HG03159 (cell line): ENCODE data around the gene LRRC74B.

Experiments
- ATAC-seq: cut with Tn5 transposase; IDR thresholded peaks from one replicate; pipeline ENCODE4 v1.9.1; 2021; ENCODE audit warnings: mild to moderate bottlenecking, moderate library complexity; ENCODE audit not compliant: unreplicated experiment

The LRRC74B gene

DNA sequence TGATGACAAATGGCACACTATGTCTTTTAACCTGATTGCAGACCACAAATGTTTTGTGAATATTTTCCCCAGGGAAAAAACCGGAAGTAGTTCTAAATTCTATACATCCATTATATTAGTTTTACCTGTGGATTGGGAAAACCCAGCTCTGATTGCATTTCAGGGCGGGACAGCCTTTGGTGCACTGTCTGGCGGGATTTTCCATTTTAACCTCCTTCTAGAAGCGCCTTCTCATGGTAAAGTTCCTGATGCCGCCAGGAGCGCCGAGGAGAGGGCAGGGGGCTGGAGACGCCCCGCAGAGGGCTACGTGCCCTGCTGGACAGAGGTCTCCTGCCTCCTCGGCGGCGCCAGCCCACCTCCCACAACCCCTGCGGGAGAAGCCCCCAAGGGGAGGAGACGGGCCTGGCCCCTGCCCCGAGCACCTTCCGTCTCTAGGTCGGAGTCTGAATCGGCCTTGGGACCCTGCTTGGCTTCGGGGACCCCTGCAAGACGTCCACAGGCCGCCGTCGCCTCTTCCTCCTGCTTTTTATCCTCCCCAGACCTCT lies 32.0 kb upstream of the LRRC74B start:
- ATAC-seq = no peak

DNA sequence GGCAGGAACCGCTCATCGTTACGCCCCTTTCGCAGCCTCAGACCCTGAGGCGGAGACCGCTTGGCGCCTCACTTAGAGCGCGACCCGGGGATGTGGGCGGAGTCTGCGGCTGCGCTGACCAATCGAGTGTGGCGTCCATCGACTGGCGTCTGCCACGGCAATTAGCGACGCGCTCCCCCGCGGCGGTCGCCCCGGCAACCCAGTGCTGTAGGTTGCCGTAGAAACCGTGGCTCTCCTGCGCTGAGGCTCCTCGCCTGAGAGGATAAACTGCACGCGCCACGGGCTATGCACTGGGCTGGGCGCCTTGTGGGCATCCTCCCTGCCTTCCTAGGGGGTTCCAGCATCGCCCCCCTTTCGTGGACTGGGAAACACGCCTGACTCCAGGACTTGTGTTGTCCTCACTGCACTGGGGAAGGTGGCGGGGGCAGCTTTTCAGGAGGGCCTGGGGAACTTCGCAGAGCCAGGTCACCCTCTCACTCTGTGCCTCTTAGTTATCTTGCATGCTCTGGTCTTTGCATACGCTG lies 31.5 kb upstream of the LRRC74B start:
- ATAC-seq = peak; percentile 86

DNA sequence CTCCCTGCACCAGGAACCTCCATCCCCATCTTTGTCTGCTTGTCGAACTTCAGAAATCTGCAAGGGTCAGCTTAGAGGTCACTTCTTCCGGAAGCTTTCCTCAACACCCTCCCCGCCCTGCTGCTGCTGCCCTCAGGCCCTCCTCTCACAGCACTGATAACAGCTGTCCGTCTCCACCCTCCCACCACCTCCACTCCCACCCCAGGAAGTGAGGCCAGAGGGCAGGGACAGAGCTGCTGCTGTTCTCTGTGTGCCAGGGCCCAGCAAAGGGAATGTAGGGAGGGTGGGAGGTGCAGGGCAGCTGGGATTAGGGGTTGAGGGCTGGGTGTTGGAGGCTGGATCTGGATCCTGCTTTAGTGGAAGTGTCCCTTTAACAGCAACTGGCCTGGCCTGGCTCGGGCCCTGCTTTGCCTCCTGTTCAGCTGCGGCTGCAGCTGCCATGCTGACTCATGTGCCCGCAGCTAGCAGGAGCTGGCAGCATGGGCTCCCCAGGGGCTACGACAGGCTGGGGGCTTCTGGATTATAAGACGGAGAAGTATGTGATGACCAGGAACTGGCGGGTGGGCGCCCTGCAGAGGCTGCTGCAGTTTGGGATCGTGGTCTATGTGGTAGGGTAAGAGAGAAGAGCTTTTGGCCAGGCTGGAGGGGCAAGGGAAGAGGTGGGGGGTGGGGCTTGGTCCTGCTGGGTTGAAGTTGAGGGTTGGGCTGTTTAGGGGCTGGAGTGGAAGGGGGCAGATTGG lies 30.9 kb upstream of the LRRC74B start, which contains the start of gene P2RX6:
P2RX6 (plus strand) TSS at position 440 of the 740 bp plus-strand sequence; CDS start at position 450, 10 bp downstream.
- no peak for ATAC-seq

- ATAC-seq = no peak
Observed at GRCh38 chr22:21015466-21016006, 30.2 kb upstream of the LRRC74B start.

DNA sequence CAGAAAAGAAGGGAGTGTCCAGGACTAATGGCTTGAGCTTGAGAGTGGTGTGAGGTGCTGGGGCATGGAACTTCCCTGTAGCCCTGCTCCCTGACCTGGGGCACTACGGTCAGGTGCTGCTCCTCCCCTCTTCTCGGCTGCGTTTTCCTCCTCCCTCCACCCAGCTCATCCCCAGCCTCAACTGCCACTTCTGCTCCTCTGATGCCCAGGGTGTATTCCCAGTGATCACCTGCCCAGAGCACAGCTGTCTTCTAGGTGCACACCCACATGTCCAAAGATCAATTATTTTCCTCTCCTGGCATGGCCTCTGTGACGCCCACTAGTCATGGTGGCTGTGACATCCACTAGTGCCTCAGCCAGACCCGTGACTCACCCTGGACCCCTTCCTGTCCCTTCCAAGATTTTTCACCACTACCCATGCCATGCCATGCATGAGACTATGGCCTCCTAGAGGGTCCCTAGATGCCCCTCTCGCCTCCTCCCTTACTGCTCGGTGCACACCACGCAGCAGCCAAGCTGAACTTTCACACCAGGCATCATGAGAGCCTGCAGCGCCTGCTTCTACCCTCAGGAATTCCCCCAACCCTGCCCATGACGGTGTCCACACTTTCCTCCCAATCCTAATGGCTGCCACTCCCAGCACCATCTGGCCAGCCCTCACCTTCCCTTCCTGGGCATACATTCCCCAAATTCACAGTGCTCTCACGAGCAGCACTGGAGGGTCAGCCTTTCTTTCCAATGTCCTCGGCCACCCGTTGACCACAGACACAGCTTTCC lies 28.9 kb upstream of the LRRC74B start:
- no peak for ATAC-seq

DNA sequence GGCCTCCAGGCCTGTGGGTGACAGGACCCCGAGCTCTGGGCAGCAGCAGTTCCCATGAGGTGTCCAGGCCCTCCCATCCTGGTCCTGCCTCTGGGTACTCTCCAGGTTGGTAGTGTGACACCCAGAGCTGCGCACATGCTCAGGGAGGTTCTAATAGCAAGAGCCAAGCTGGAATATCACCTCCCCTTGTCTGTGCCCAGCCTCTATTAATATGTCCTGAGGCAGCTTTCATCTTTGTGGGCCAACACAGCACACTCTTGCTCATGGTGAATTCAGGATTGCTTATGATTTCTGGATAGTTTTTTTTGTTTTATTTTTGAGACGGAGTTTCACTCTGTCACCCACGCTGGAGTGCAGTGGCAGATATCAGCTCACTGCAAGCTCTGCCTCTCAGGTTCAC lies 27.4 kb upstream of the LRRC74B start:
- ATAC-seq = no peak

GRCh38 chr22:21020802-21021429 lies 24.8 kb upstream of the LRRC74B start:
- no peak for ATAC-seq

DNA sequence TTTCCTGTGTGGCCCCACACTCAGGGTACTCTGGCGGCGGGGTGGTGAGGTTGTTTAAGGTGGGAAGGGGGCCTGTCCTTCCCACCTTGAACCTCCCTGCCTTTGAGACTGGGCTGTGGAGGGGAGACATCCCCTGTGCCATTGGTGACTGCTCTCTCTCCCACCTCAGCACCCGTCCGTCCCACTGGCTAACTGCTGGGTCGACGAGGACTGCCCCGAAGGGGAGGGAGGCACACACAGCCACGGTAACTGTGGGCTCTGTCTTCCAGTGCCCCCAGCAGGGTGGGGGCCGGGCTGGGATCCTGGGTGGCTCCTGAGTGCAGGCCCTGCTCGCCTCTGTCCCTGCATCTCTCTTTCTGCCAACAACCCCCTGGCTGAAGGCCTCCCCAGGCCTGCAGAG lies 23.2 kb upstream of the LRRC74B start:
- no peak for ATAC-seq

DNA sequence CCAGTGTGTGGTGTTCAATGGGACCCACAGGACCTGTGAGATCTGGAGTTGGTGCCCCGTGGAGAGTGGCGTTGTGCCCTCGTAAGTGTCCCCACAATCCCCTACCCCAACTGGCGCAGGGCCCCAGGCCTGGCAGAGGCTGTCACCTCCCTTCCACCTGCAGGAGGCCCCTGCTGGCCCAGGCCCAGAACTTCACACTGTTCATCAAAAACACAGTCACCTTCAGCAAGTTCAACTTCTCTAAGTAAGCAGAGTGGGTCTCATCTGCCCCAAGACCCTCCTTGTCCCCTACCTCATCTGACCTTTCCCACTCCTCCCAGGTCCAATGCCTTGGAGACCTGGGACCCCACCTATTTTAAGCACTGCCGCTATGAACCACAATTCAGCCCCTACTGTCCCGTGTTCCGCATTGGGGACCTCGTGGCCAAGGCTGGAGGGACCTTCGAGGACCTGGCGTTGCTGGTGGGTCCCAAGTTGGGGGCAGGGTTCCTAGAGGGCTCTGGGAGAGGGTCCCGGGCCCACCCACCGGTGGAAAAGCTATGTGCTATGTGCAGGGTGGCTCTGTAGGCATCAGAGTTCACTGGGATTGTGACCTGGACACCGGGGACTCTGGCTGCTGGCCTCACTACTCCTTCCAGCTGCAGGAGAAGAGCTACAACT lies 22.7 kb upstream of the LRRC74B start:
- no peak for ATAC-seq

DNA sequence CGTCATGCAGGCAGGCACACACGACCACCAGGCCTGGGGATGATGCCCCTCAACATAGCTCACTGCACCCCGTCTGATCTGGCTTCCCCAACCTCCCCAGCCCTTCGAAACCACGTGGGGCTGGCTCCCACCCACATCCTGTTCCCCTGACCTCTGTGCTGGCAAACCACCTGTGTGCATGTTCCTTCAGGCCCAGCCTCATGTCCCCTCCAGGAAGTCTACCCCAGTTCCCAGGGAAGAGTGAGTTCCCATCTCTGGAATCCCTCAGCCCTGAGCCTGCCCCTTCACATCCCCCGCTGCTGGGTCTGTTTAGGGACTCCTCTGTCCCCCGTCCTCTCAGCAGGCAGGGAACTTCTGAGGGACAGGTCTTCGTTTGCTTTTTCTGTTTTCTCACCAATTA lies 20.5 kb upstream of the LRRC74B start:
- no peak for ATAC-seq

DNA sequence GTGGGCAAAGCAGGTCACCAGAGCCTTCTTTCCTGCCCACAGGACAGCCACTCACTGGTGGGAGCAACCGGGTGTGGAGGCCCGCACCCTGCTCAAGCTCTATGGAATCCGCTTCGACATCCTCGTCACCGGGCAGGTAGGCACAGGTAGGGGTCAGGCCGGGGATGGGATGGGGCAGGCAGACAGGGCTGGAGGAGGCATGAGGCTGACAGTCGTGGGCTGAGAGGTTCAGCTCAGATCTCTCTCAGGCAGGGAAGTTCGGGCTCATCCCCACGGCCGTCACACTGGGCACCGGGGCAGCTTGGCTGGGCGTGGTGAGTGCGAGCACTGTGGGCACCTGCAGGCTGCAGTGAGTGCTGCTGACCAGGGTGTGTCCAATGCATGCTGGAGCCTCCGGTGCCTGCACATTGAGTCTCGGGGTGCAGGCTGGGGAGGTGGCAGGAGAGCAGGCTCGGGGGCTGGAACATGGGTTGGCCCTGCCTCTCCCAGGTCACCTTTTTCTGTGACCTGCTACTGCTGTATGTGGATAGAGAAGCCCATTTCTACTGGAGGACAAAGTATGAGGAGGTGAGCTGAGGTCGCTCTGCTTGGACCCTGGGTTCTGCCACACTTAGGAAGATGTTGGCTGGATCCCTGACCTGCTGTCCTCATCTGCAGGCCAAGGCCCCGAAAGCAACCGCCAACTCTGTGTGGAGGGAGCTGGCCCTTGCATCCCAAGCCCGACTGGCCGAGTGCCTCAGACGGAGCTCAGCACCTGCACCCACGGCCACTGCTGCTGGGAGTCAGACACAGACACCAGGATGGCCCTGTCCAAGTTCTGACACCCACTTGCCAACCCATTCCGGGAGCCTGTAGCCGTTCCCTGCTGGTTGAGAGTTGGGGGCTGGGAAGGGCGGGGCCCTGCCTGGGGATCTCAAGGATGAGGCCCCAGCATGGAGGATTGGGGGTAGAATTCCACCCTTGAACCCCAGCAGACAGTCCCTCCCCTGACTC lies 19.7 kb upstream of the LRRC74B start:
- no peak for ATAC-seq

DNA sequence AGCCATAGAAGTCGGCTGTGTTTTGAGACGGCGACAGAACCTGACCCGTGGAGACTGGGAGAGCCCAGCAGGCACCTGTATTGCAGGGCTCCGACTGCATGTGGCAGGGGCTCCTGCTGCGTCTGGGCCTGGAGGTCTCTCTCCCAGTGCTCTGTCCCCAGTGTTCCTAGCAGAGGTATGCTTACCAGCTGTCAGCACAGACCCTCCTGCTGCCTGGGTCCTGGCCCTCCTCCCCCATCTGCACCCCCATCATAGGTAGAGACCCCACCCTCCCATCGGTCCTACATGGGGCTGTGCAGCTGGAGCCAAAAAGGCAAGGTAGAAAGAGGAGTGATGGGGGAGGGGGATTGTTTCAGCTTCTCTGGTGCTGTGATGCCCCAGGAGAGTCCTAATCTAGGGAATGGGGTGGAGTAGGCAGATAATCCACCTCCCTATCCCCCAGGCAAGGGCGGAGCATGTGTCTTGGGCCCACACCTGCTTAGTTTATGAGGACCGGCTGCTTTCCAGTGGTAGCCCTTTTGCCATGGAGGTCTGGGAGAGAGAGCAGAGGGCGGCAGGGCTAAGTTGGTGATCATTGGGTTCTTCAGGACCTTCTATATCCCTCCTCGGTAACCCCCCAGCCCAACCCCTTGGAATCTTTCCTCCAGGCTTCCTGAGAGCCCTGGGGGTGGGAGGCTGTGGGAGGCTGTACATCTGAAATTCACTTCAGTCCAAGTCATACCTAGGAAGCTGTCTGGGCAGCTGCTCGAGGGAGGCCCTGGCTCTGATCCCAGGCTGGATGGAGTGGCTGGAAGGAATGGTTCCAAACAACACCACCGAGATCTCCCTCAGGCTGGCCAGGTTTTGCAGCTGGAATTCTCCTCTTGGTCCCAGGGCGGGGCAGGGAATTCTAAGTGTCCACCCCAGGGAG lies 18.7 kb upstream of the LRRC74B start:
- ATAC-seq = no peak

- no peak for ATAC-seq
Observed at GRCh38 chr22:21028277-21029251, 17.2 kb upstream of the LRRC74B start.

DNA sequence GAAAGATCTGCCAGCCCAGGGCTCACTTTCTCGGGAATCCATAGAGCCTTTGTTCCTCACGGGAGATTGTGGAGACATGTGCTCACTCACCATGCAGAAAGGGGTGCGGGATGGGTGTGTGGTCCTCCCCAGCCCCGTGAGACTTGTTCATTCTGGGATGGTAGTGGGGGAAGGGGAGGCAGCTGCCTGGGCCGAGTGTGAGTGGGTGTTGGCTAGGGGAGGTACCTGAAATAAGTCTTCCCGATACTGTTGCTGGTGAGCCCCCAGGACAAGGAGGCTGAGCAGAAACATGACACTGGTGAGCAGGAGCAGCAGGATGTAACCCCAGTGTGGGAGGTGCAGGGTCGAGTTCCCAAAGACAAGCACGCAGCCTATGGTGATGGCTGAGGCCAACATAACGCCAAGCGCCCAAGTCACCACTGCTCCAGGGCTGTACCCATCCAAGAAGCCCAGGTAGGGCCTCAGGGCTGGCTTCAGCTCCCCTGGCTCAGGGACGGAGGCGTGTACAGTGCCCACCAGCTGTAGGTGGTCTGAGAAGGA lies 16.2 kb upstream of the LRRC74B start:
- no peak for ATAC-seq

- ATAC-seq = no peak
Observed at GRCh38 chr22:21030032-21030431, 15.7 kb upstream of the LRRC74B start.

- ATAC-seq = no peak
Observed at GRCh38 chr22:21030621-21031544, 14.9 kb upstream of the LRRC74B start.
